ENCODE data around the gene MAPKAP1.
"Not testable (repeated sequence)": the region's sequence is repeated elsewhere in the genome, so short reads cannot be mapped to it uniquely, and the experiment has no call there.

The MAPKAP1 gene

DNA sequence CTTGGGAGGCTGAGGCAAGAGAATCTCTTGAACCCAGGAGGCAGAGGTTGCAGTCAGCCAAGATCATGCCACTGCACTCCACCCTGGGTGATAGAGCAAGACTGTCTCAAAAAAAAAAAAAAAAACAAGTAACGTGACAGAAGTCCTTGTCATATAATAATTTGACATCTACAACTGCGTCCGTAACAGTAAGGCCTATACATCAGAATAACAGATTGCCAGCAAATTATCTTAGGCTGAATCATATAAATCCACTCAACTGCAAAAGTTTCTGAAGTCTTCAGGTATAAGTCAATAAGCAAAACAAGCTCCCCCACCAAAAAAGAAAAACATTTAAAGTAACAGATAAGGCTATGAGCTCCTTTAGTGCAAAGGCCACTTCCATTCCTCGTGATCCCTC lies 3.3 kb downstream of the MAPKAP1 start:
- DNase-seq (ENCODE audit: low spot score in 2 of 2) (no peak), ATAC-seq (replicated peaks; ENCODE audit: extremely low read depth, poor library complexity, severe bottlenecking) (no peak)
- H3K4me3 Mint-ChIP-seq: no peak overlapping the region
- no peak overlapping the region for H3K27ac Mint-ChIP-seq (ENCODE audit: low read depth)
- peaks cover 3% of the 10 kb centered on the region for H3K36me3 Mint-ChIP-seq (ENCODE audit: insufficient read depth)
- peaks cover 49% of the 10 kb centered on the region for H3K4me1 Mint-ChIP-seq
- H3K9me3 Mint-ChIP-seq: no peaks in the 10 kb centered on the region
- no peaks in the 10 kb centered on the region for H3K27me3 Mint-ChIP-seq

- H3K27me3 Mint-ChIP-seq: no peaks in the 10 kb centered on the region
- H3K4me1 Mint-ChIP-seq: peaks cover 55% of the 10 kb centered on the region
- DNase-seq (ENCODE audit: low spot score in 2 of 2) (no peak), ATAC-seq (replicated peaks; ENCODE audit: extremely low read depth, poor library complexity, severe bottlenecking) (no peak)
- no peak overlapping the region for H3K27ac Mint-ChIP-seq (ENCODE audit: low read depth)
- H3K36me3 Mint-ChIP-seq (ENCODE audit: insufficient read depth): no peaks in the 10 kb centered on the region
- H3K4me3 Mint-ChIP-seq: no peak overlapping the region
- no peaks in the 10 kb centered on the region for H3K9me3 Mint-ChIP-seq
Measured at GRCh38 chr9:125701351-125701750, 5.7 kb downstream of the MAPKAP1 start.

- Mint-ChIP-seq H3K27me3 (no peaks in the 10 kb centered on the region), H3K36me3 (ENCODE audit: insufficient read depth) (no peaks in the 10 kb centered on the region), H3K4me1 (peaks cover 50% of the 10 kb centered on the region), H3K9me3 (no peaks in the 10 kb centered on the region), H3K27ac (ENCODE audit: low read depth) (no peak overlapping the region), H3K4me3 (no peak overlapping the region)
- DNase-seq (ENCODE audit: low spot score in 2 of 2): no peak
- ATAC-seq (replicated peaks; ENCODE audit: extremely low read depth, poor library complexity, severe bottlenecking): no peak
Measured at GRCh38 chr9:125700791-125701190, 6.2 kb downstream of the MAPKAP1 start.

DNA sequence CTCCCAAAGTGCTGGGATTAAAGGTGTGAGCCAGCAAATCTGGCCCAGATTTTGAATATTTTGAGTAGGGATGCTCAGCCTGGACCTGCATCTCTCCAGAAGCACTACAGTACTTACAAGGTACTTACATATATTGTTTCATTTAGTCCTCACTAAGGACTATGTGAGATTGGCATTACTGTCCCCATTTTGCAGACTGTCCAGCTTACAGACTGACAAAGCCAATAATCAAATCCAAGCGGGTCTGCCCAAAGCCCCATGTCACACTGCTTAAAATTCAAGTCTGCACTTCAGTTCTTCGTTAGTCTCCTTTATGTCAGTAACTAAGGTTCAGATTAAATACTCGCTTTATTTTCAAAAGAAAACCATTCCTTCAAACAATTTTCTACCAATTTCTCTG lies 7.1 kb downstream of the MAPKAP1 start:
- no peak for ATAC-seq (replicated peaks; ENCODE audit: extremely low read depth, poor library complexity, severe bottlenecking)
- H3K4me3 Mint-ChIP-seq: no peak overlapping the region
- no peak overlapping the region for H3K27ac Mint-ChIP-seq (ENCODE audit: low read depth)
- H3K4me1 Mint-ChIP-seq: peaks cover 41% of the 10 kb centered on the region
- no peaks in the 10 kb centered on the region for H3K36me3 Mint-ChIP-seq (ENCODE audit: insufficient read depth)
- no peaks in the 10 kb centered on the region for H3K27me3 Mint-ChIP-seq
- H3K9me3 Mint-ChIP-seq: no peaks in the 10 kb centered on the region
- no peak for DNase-seq (ENCODE audit: low spot score in 2 of 2)

GRCh38 chr9:125696106-125696647 lies 10.8 kb downstream of the MAPKAP1 start:
- ATAC-seq (replicated peaks; ENCODE audit: extremely low read depth, poor library complexity, severe bottlenecking) (no peak), DNase-seq (ENCODE audit: low spot score in 2 of 2) (no peak)
- peaks cover 39% of the 10 kb centered on the region for H3K4me1 Mint-ChIP-seq
- no peak overlapping the region for H3K27ac Mint-ChIP-seq (ENCODE audit: low read depth)
- H3K27me3 Mint-ChIP-seq: no peaks in the 10 kb centered on the region
- H3K36me3 Mint-ChIP-seq (ENCODE audit: insufficient read depth): no peaks in the 10 kb centered on the region
- no peak overlapping the region for H3K4me3 Mint-ChIP-seq
- H3K9me3 Mint-ChIP-seq: no peaks in the 10 kb centered on the region

DNA sequence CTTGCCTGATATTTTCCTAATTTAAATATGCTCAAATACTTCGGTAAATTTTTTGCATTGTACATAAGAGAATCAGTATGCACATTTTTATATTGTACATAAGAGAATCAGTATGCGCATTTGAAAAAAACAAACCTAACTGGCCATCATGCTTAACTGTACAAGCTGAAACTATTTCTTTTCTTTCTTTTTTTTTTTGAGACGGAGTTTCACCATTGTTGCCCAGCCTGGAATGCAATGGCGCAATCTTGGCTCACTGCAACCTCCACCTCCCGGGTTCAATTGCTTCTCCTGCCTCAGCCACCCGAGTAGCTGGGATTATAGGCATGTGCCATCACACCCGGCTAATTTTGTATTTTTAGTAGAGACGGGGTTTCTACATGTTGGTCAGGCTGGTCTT lies 11.5 kb downstream of the MAPKAP1 start:
- H3K4me1 Mint-ChIP-seq: peaks cover 40% of the 10 kb centered on the region
- H3K4me3 Mint-ChIP-seq: not testable (repeated sequence)

DNA sequence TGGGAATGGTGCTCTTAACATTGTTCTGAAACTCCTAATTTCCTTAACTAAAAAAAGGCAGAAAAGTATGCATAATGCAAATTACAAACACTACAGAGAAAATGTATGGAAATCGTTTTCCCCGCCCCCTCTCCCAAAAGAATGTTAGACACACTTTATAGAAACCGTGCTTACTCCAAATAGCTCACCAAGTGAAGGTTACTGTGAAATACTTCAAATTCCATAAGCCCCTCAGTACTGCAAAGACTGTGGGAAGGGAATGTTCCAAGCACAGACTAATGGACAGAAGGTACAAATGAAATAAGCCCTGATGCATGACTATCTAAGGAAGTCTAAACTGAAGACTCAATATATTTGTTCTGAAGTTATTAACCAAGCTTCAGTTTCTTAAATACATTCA lies 12.5 kb downstream of the MAPKAP1 start:
- H3K4me3 Mint-ChIP-seq: no peak overlapping the region
- H3K27ac Mint-ChIP-seq (ENCODE audit: low read depth): no peak overlapping the region
- H3K9me3 Mint-ChIP-seq: no peaks in the 10 kb centered on the region
- H3K27me3 Mint-ChIP-seq: no peaks in the 10 kb centered on the region
- ATAC-seq (replicated peaks; ENCODE audit: extremely low read depth, poor library complexity, severe bottlenecking) (no peak), DNase-seq (ENCODE audit: low spot score in 2 of 2) (no peak)
- no peaks in the 10 kb centered on the region for H3K36me3 Mint-ChIP-seq (ENCODE audit: insufficient read depth)
- H3K4me1 Mint-ChIP-seq: peaks cover 40% of the 10 kb centered on the region

More for the DNA sequence above, 11.5 kb downstream of the MAPKAP1 start:
- H3K27ac Mint-ChIP-seq (ENCODE audit: low read depth); H3K36me3 Mint-ChIP-seq (ENCODE audit: insufficient read depth); H3K9me3 Mint-ChIP-seq; ATAC-seq (replicated peaks; ENCODE audit: extremely low read depth, poor library complexity, severe bottlenecking); DNase-seq (ENCODE audit: low spot score in 2 of 2); H3K27me3 Mint-ChIP-seq: not testable (repeated sequence)

GRCh38 chr9:125693492-125693891 lies 13.5 kb downstream of the MAPKAP1 start:
- H3K36me3 Mint-ChIP-seq (ENCODE audit: insufficient read depth); ATAC-seq (replicated peaks; ENCODE audit: extremely low read depth, poor library complexity, severe bottlenecking); H3K27me3 Mint-ChIP-seq; H3K4me3 Mint-ChIP-seq; DNase-seq (ENCODE audit: low spot score in 2 of 2); H3K27ac Mint-ChIP-seq (ENCODE audit: low read depth); H3K9me3 Mint-ChIP-seq: not testable (repeated sequence)
- H3K4me1 Mint-ChIP-seq: peaks cover 34% of the 10 kb centered on the region

DNA sequence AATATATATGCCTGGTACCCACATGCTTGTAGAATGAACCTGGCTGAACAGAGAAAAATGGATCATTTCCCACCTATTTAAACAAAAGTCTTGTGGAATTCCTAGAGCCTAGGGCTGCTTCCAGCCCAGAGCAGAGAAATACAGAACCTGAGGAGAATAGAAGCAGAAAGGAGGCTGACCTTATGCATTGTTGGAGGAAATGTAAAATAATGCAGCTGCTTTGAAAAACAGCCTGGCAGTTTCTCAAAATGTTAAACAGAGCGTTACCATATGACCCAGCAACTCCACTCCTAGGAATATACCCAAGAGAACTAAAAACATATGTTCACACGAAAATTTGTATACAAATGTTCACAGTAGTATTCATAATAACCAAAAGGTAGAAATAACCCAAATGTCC lies 15.1 kb downstream of the MAPKAP1 start:
- no peak overlapping the region for H3K4me3 Mint-ChIP-seq
- ATAC-seq (replicated peaks; ENCODE audit: extremely low read depth, poor library complexity, severe bottlenecking) (no peak), DNase-seq (ENCODE audit: low spot score in 2 of 2) (no peak)
- H3K4me1 Mint-ChIP-seq: peaks cover 31% of the 10 kb centered on the region
- no peaks in the 10 kb centered on the region for H3K9me3 Mint-ChIP-seq
- no peaks in the 10 kb centered on the region for H3K27me3 Mint-ChIP-seq
- no peak overlapping the region for H3K27ac Mint-ChIP-seq (ENCODE audit: low read depth)
- peaks cover 2% of the 10 kb centered on the region for H3K36me3 Mint-ChIP-seq (ENCODE audit: insufficient read depth)

GRCh38 chr9:125690679-125691078 lies 16.3 kb downstream of the MAPKAP1 start:
- H3K4me3 Mint-ChIP-seq: no peak overlapping the region

DNA sequence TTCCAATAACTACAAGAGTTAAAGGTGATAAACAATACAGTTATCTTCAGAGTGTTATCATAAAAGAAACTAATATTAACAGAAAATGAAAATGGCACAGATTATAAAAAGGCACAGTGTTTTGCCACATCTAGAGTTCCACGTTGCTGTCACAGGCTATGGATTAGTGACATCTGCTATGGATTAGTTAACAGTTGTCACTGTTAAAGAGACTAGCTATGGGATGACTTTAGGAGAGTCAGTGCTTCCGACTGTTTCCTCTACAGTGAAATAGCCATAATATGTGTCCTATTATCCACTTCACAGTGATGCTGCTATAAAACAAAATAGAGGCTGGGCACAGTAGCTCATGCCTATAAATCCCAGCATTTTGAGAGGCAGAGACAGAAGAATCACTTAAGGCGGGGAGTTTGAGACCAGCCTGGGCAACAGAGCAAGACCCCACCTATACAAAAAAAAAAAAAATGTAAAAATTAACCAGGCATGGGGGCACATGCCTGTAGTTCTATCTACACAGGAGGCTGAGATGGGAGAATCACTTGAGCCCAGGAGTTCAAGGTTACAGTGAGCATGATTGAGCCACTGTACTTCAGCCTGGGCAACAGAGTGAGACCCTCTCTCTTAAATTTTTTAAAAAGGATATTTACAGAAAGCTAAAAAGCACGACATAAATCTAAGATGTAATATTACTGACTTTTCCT lies 19.7 kb downstream of the MAPKAP1 start:
- Mint-ChIP-seq H3K27ac (ENCODE audit: low read depth) (no peak overlapping the region), H3K4me3 (no peak overlapping the region), H3K9me3 (no peaks in the 10 kb centered on the region), H3K27me3 (no peaks in the 10 kb centered on the region), H3K36me3 (ENCODE audit: insufficient read depth) (peaks cover 2% of the 10 kb centered on the region), H3K4me1 (peaks cover 47% of the 10 kb centered on the region)
- DNase-seq (ENCODE audit: low spot score in 2 of 2) (no peak), ATAC-seq (replicated peaks; ENCODE audit: extremely low read depth, poor library complexity, severe bottlenecking) (no peak)

More at GRCh38 chr9:125690679-125691078, 16.3 kb downstream of the MAPKAP1 start:
- Mint-ChIP-seq H3K27me3 (no peaks in the 10 kb centered on the region), H3K27ac (ENCODE audit: low read depth) (no peak overlapping the region), H3K36me3 (ENCODE audit: insufficient read depth) (peaks cover 2% of the 10 kb centered on the region), H3K4me1 (peaks cover 26% of the 10 kb centered on the region), H3K9me3 (no peaks in the 10 kb centered on the region)
- DNase-seq (ENCODE audit: low spot score in 2 of 2) (no peak), ATAC-seq (replicated peaks; ENCODE audit: extremely low read depth, poor library complexity, severe bottlenecking) (no peak)

GRCh38 chr9:125685167-125685566 lies 21.8 kb downstream of the MAPKAP1 start:
- Mint-ChIP-seq H3K9me3 (no peaks in the 10 kb centered on the region), H3K27me3 (no peaks in the 10 kb centered on the region), H3K4me1 (peaks cover 32% of the 10 kb centered on the region), H3K36me3 (ENCODE audit: insufficient read depth) (peaks cover 2% of the 10 kb centered on the region), H3K27ac (ENCODE audit: low read depth) (no peak overlapping the region), H3K4me3 (no peak overlapping the region)
- ATAC-seq (replicated peaks; ENCODE audit: extremely low read depth, poor library complexity, severe bottlenecking) (no peak), DNase-seq (ENCODE audit: low spot score in 2 of 2) (no peak)

DNA sequence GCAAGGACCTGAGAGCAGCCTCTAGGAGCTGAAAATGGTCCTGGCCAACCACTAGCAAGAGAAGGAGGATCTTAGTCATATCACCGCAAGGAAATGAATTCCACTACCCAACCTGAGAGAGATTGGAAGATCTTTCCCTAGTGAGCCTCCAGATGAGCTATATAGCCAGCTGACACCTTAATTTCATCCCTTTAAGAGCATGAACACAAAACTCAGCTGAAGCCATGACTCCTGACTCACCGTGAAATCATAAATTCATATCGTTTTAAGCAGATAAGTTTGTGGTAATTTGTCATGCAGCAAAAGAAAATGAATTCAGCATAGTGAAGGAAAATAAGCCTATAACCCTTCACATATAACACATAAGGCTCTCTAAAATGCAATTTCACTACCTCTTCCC lies 23.5 kb downstream of the MAPKAP1 start:
- Mint-ChIP-seq H3K4me1 (peaks cover 28% of the 10 kb centered on the region), H3K9me3 (no peaks in the 10 kb centered on the region), H3K27ac (ENCODE audit: low read depth) (no peak overlapping the region), H3K36me3 (ENCODE audit: insufficient read depth) (peaks cover 1% of the 10 kb centered on the region), H3K4me3 (no peak overlapping the region), H3K27me3 (no peaks in the 10 kb centered on the region)
- DNase-seq (ENCODE audit: low spot score in 2 of 2): no peak
- no peak for ATAC-seq (replicated peaks; ENCODE audit: extremely low read depth, poor library complexity, severe bottlenecking)

Measured in central memory CD8-positive, alpha-beta T cell (primary cell).